Astrocyte (in vitro differentiated cells and primary cell): ENCODE measurements around the gene HMX1. TPM values are rescaled to one million over a fixed set of nuclear protein-coding genes. Genes with fewer than 3 reads are reported as not detected.

Experiments used
- DNase-seq: peaks from one replicate; pipeline ENCODE4 v3.0.0-alpha.2; 2010; ENCODE audit warnings: low read depth
- FAIRE-seq: peaks from 2 replicates; lab custom pipeline; 2011; peaks lifted over from hg19 to GRCh38; lab: Jason Lieb, UNC
- H2AFZ ChIP-seq: 2 replicates; pipeline ENCODE4 v1.6.0; 2012; ENCODE audit warnings: low read depth, low read length, inconsistent platforms
- H3K27ac ChIP-seq: 2 replicates; pipeline ENCODE4 v1.5.1; 2011; ENCODE audit warnings: low read depth, low read length, inconsistent platforms
- H3K27me3 ChIP-seq: 2 replicates; pipeline ENCODE4 v1.6.0; 2011; ENCODE audit warnings: low read length, inconsistent platforms; ENCODE audit not compliant: insufficient read depth
- H3K36me3 ChIP-seq: 2 replicates; pipeline ENCODE4 v1.5.1; 2011; ENCODE audit warnings: low read length, inconsistent platforms; ENCODE audit not compliant: insufficient read depth
- H3K4me1 ChIP-seq: 2 replicates; pipeline ENCODE4 v1.5.1; 2011; ENCODE audit warnings: low read length, inconsistent platforms; ENCODE audit not compliant: insufficient read depth
- H3K4me2 ChIP-seq: 2 replicates; pipeline ENCODE4 v1.6.0; 2012; ENCODE audit warnings: low read length, inconsistent platforms
- H3K4me3 ChIP-seq: 2 replicates; pipeline ENCODE4 v1.5.1; 2011; ENCODE audit warnings: low read depth, mild to moderate bottlenecking, low read length, inconsistent platforms; ENCODE audit not compliant: insufficient read depth
- H3K79me2 ChIP-seq: 2 replicates; pipeline ENCODE4 v1.6.0; 2012; ENCODE audit warnings: mild to moderate bottlenecking, low read length, inconsistent platforms; ENCODE audit not compliant: insufficient read depth
- H3K9ac ChIP-seq: 2 replicates; pipeline ENCODE4 v1.6.0; 2012; ENCODE audit warnings: mild to moderate bottlenecking, low read length, inconsistent platforms
- H3K9me3 ChIP-seq: 2 replicates; pipeline ENCODE4 v1.5.1; 2012; ENCODE audit warnings: low read depth, mild to moderate bottlenecking, low read length, inconsistent platforms; ENCODE audit not compliant: insufficient read depth
- H4K20me1 ChIP-seq: 2 replicates; pipeline ENCODE4 v1.6.0; 2012; ENCODE audit warnings: low read length, inconsistent platforms; ENCODE audit not compliant: insufficient read depth
- H3K27ac Mint-ChIP-seq: one replicate; pipeline ENCODE4 v1.8.0; 2021; ENCODE audit warnings: mild to moderate bottlenecking, mixed read lengths; ENCODE audit not compliant: unreplicated experiment
- H3K27me3 Mint-ChIP-seq: one replicate; pipeline ENCODE4 v1.8.0; 2021; ENCODE audit warnings: low read depth, mixed read lengths; ENCODE audit not compliant: unreplicated experiment
- H3K36me3 Mint-ChIP-seq: one replicate; pipeline ENCODE4 v1.8.0; 2021; ENCODE audit warnings: low read depth, mixed read lengths; ENCODE audit not compliant: unreplicated experiment
- H3K4me1 Mint-ChIP-seq: one replicate; pipeline ENCODE4 v1.8.0; 2021; ENCODE audit warnings: low read depth, mixed read lengths; ENCODE audit not compliant: unreplicated experiment
- H3K4me3 Mint-ChIP-seq: one replicate; pipeline ENCODE4 v1.8.0; 2021; ENCODE audit warnings: mild to moderate bottlenecking, moderate library complexity, mixed read lengths; ENCODE audit not compliant: unreplicated experiment
- H3K9me3 Mint-ChIP-seq: one replicate; pipeline ENCODE4 v1.8.0; 2021; ENCODE audit warnings: mild to moderate bottlenecking, mixed read lengths; ENCODE audit not compliant: unreplicated experiment
- CTCF ChIP-seq: IDR thresholded peaks from 2 replicates; pipeline ENCODE4 v1.5.1; 2011; ENCODE audit warnings: low read depth, mild to moderate bottlenecking, inconsistent platforms, low read length, moderate library complexity; ENCODE audit not compliant: insufficient read depth
- EZH2 ChIP-seq: IDR thresholded peaks from 2 replicates; pipeline ENCODE4 v1.6.1; 2012; ENCODE audit warnings: mild to moderate bottlenecking, low read length, inconsistent platforms; ENCODE audit not compliant: insufficient read depth
- total RNA-seq: library from RNA; stranded (reverse); gene quantifications from 2 replicates; pipeline ENCODE4 v1.2.1, GENCODE V29; 2021

HMX1 gene
- total RNA-seq, 1 donor from 2014 or later, result 0.25 TPM

GRCh38 chr4:8860096-8860891 is 11.3 kb downstream of the HMX1 start:
- FAIRE-seq (no peak), DNase-seq (no peak)
- Histone ChIP-seq H3K27ac (no peak overlapping the region), H3K27me3 (peaks cover 79% of the 10 kb centered on the region), H3K4me2 (no peak overlapping the region), H3K36me3 (no peaks in the 10 kb centered on the region), H4K20me1 (no peaks in the 10 kb centered on the region), H3K9ac (no peak overlapping the region), H2AFZ (no peak overlapping the region), H3K4me1 (no peaks in the 10 kb centered on the region), H3K79me2 (no peaks in the 10 kb centered on the region), H3K9me3 (no peaks in the 10 kb centered on the region), H3K4me3 (no peak overlapping the region)
- H3K27ac Mint-ChIP-seq, result peak overlapping the region; percentile 47
- H3K4me1 Mint-ChIP-seq, result no peaks in the 10 kb centered on the region
- no peaks in the 10 kb centered on the region for H3K36me3 Mint-ChIP-seq
- peaks cover 6% of the 10 kb centered on the region for H3K9me3 Mint-ChIP-seq
- H3K4me3 Mint-ChIP-seq, result no peak overlapping the region
- TF ChIP-seq EZH2, result peak; percentile 72
- TF ChIP-seq CTCF, result no peak
- peaks cover 67% of the 10 kb centered on the region for H3K27me3 Mint-ChIP-seq

- H3K9me3 ChIP-seq, result no peaks in the 10 kb centered on the region
- peaks cover 76% of the 10 kb centered on the region for H3K27me3 ChIP-seq
- no peak overlapping the region for H3K4me2 ChIP-seq
- no peak for DNase-seq
- no peak overlapping the region for H3K27ac Mint-ChIP-seq
- H4K20me1 ChIP-seq, result no peaks in the 10 kb centered on the region
- no peaks in the 10 kb centered on the region for H3K79me2 ChIP-seq
- peaks cover 69% of the 10 kb centered on the region for H3K27me3 Mint-ChIP-seq
- no peak overlapping the region for H3K9ac ChIP-seq
- H3K4me3 Mint-ChIP-seq, result no peak overlapping the region
- H3K36me3 ChIP-seq, result no peaks in the 10 kb centered on the region
- no peak overlapping the region for H3K4me3 ChIP-seq
- no peak overlapping the region for H2AFZ ChIP-seq
- peaks cover 7% of the 10 kb centered on the region for H3K9me3 Mint-ChIP-seq
- TF ChIP-seq EZH2 (no peak), CTCF (no peak)
- H3K36me3 Mint-ChIP-seq, result no peaks in the 10 kb centered on the region
- H3K4me1 Mint-ChIP-seq, result peaks cover 4% of the 10 kb centered on the region
- no peaks in the 10 kb centered on the region for H3K4me1 ChIP-seq
- FAIRE-seq, result no peak
- H3K27ac ChIP-seq, result no peak overlapping the region
Observed at GRCh38 chr4:8859550-8860095, 12.0 kb downstream of the HMX1 start.
